OCI-M1 (cell line): Measurements from ENCODE around the gene RSPO1.

Source experiments
- DNase-seq: peaks from one replicate; lab custom pipeline; 2025; lab: John Stamatoyannopoulos, UW

Gene RSPO1

DNA sequence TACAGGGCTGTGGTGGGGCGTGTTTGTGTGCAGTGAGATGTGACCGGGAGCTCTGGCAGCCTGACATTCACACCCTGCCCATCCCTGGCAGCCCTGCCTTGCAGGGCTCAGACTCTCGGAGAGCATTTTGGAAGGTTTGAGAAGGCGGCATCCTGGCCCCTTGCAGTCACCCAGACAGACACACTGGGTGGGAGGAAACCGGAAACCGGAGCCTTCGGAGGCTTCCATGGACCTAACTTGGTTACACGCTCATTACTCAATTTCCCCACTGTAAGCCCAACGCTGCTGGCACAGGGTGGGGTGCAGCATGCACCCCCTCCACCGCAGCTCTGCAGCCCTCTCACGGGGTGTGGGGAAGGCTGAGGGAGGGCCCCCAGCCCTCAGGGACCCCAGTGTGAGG is 22.2 kb upstream of the RSPO1 start:
- DNase-seq: no peak

- no peak for DNase-seq
Measured at GRCh38 chr1:37656026-37656425, 21.3 kb upstream of the RSPO1 start.

DNA sequence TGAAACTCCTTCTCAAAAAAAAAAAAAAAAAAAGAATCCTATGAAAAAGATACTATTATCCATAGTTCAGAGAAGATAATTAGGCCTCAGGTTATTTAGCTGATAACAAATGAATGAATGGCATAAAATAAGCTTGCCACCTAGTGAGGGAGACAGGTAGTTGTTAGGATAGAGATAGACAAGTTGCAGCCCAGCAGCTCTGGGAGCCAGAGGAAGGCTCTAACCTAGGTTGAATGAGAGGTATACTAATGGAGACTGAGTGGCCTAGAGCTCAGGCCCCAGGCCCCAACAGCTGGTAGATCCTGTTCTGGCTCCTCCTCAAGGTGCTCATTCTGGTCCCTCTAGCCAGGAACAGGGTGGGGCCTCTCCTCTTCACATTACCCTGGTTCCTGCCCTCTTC is 20.6 kb upstream of the RSPO1 start:
- DNase-seq: no peak

- no peak for DNase-seq
Measured at GRCh38 chr1:37653906-37654305, 19.2 kb upstream of the RSPO1 start.

DNA sequence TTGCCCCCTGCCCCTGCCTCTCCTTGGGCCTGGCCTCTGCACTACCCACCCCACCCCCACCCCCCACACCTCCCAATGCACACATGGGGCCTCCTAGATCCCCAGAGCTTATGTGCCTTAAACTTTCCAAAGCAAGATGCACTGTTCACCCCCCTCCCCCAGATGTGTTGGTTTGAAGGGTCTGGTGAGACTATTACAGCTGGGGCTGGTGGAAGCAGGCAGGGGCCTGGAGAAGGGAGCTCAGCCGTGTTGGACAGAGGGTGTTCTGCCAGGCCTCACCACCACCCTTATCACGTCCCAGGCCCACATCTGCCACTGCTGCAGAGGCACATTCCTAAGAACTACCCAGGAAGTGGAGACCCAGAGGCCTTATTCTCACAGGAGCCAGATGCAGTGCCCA is 18.3 kb upstream of the RSPO1 start:
- no peak for DNase-seq

GRCh38 chr1:37651803-37652202 is 17.1 kb upstream of the RSPO1 start:
- DNase-seq: no peak

GRCh38 chr1:37650721-37651120 is 16.0 kb upstream of the RSPO1 start:
- DNase-seq: no peak

DNA sequence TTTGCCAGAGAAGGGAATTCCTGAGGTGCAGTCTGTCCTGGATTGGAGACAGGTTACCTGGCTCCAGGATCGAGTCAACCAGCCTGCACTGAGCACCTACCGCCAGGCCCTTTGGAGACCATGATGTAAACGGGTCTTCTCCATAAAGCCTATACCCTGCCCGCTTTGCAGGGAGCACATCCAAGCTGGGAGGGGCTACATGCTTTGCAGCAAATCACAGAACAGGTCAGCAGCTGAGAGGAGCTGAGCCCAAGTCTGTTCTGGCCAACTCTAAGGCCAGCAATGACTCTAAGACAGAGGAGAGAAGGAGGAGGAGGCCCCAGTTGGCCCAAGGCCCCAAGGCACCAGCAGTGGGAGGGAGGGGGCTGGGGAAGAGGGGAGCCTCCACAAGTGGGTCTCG is 15.5 kb upstream of the RSPO1 start:
- DNase-seq: no peak

DNA sequence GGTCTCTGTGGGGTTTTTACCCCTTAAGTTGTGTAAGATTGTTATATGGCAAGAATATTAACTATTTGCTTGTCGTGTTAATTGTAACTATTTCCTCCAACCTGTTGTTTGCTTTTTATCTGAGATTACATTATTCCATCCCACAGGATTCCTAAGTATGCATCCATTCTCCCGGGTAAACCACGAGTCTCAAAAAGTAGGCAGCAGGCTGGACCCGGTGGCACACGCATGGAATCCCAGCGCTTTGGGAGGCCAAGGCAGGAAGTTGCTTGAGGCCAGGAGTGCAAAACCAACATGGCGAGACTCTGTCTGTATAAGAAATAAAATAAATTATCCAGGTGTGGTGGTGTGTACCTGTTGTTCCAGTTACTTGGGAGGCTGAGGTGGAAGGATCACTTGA is 12.6 kb upstream of the RSPO1 start:
- no peak for DNase-seq

- DNase-seq: no peak
Measured at GRCh38 chr1:37641059-37641458, 6.4 kb upstream of the RSPO1 start.

- DNase-seq: no peak
Measured at GRCh38 chr1:37636435-37636834, 1.7 kb upstream of the RSPO1 start.

- no peak for DNase-seq
Measured at GRCh38 chr1:37634992-37635902, 555 bp upstream of the RSPO1 start.

DNA sequence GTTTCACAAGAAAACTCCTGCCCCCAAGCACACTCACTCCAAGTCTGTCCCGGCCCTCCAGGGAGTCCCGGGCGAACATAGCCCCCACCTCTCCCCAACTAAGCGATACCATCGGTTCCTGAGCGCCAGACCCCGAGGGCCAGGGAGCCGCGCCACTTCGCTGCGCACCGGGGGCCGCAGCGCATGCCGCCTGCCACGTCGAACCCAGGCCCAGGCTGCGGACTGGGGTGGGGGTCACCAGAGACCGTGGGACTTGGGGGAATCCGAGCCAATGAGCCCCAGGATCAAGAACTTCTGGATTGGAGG is 801 bp downstream of the RSPO1 start:
- no peak for DNase-seq

GRCh38 chr1:37633040-37633937 is 1.4 kb downstream of the RSPO1 start:
- DNase-seq: no peak

GRCh38 chr1:37631036-37631435 is 3.7 kb downstream of the RSPO1 start:
- no peak for DNase-seq

DNA sequence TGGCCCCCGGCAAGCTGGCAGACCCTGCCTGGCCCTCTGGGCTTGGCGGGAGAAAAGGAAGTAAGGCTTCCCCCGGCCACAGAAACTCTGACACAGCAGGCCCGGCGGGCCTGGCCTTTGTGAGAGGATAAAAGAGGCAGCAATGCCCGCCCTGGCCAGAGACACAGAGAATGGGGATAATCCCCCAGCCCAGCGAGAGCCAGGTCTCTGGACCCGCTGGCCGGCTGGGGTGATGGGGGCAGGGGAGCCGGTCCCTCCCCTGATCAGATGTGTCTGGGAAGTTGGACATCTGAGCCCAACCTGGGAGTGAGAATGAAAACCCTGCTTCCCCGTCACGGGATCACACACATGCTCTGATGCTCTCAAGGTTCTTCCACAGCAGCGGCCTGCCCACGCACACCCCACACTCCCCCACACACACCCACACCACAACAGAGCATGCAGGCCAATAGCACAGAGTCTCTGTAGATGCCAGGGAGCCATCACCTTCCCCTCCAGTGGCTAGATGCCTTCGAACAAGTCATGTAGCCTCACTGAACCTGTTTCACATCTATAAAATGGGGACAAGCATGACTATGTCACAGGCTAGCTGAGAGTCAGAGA is 4.2 kb downstream of the RSPO1 start:
- DNase-seq: no peak

- no peak for DNase-seq
Measured at GRCh38 chr1:37629726-37630425, 4.8 kb downstream of the RSPO1 start.

- no peak for DNase-seq
Measured at GRCh38 chr1:37629008-37629407, 5.7 kb downstream of the RSPO1 start.

GRCh38 chr1:37628026-37628556 is 6.6 kb downstream of the RSPO1 start:
- DNase-seq: peak; percentile 79

DNA sequence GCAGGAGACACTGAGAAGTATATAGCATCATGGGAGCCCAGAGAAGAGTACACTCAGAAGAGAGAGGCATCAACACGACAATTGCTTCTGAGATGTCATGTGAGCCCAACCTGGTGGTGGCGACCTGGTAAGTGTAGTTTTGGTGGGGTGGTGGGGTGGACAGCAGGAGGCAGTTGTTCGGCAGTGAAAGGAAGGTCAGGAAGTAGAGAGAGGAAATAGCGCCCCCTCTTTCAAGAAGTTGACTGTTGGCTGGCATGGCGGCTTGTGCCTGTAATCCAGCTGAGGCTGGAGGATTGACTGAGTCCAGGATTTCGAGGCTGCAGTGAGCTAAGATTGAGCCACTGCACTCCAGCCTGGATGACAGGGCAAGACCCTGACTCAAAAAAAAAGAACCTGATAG is 12.6 kb downstream of the RSPO1 start:
- no peak for DNase-seq

- DNase-seq: no peak
Measured at GRCh38 chr1:37621326-37621870, 13.3 kb downstream of the RSPO1 start.

DNA sequence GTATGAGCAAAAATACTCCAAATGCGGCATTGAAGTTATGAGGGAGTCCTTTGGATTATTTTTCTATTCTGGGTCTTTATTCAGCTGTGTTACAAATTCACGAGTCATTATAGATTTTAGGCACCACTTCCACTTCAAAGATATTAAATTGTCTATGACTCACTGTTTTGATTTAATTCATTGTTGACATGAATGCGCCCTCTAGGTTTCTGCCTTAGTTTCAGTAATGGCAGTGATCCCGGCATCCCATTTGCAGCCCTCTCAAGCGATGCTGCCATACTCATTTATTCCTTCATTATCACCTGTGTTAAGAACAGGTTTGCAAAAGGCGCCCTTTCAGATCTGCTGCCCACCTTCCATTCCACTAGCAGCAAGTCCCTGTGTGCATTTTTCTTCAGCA is 14.0 kb downstream of the RSPO1 start:
- DNase-seq: no peak
